ENCODE data around the gene CKAP4. TPM values are rescaled to one million over a fixed set of nuclear protein-coding genes. Genes with fewer than 3 reads are reported as not detected.

Gene CKAP4
- total RNA-seq (2014; rRNA removed; shearing (Covaris generic)), result 54.8 and 58.8 TPM in 2 replicates
- 32.3 and 35.2 TPM in 2 replicates for polyA plus RNA-seq (2016; fragmentation: Nextera tagmentation; extraction: Ambion mirVana)
- long read RNA-seq, transcript CKAP4-201 (2 exons, 3,093 nt), result major isoform, 33 of 38 reads
- long read RNA-seq, partial matches to known transcripts, result 0 of 38 reads
- long read RNA-seq, other reads (novel, unspliced or antisense), result 5 of 38 reads

DNA sequence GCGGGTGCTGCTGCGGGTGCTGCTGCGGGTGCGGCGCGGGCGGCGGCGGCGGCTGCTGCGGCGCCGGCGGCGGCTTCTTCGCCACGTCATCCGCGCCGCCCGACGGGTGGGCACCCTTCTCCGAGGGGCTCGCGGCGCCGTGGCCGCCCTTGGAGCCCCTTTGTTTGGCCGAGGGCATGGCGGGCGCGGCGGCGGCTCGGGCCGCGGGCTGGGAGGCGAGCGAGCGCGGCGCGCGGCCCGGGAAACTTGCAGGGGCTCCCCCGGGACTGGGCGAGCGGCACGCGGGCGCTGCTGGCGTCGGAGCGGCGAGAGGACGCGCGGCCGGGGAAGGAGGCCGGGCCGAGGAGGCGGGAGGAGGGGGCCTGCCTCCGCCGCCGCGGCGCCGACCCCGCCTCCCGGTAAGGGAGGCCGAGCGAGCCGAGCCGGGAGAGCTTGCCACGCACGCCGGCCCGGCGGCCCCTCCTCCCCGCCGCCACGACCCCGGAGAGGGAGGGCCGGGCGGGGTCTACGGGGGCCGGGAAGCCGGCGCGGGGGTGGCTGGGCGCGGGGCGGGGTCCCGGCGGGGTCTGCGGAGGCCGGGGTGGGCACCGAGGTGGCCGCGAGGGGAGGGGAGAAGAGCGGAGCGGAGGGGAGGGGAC is at the start of gene CKAP4:
CKAP4 (minus strand) TSS at position 347 of the 638 bp plus-strand sequence; CDS start at position 178, 169 bp downstream.
- no peak within 1 kb of the TSS for H3K27ac Mint-ChIP-seq
- peak within 1 kb of the TSS; percentile 99 for H2AFZ ChIP-seq
- H3K4me3 Mint-ChIP-seq, result peak within 1 kb of the TSS; percentile 82

More for the DNA sequence above, at the start of gene CKAP4:
- H3K9me3 Mint-ChIP-seq, result no peaks in the 10 kb centered on the region
- H3K36me3 Mint-ChIP-seq (ENCODE audit: low read depth), result peaks cover 11% of the 10 kb centered on the region; the same call in 2 of the 3 replicates
- Histone ChIP-seq H4K20me1 (replicated peaks; ENCODE audit: insufficient read depth) (peaks cover 10% of the 10 kb centered on the region; the same call in 1 of the 2 replicates), H3K79me2 (replicated peaks; ENCODE audit: insufficient read depth) (peaks cover 24% of the 10 kb centered on the region), H3K4me1 (ENCODE audit: insufficient read depth) (peaks cover 26% of the 10 kb centered on the region; the same call in 1 of the 2 replicates), H3F3A (replicated peaks; ENCODE audit: low read depth) (no peaks in the 10 kb centered on the region), H3K4me3 (peak within 1 kb of the TSS; percentile 85), H3K4me2 (peak within 1 kb of the TSS; percentile 96), H3K27ac (ENCODE audit: low read depth) (no peak within 1 kb of the TSS), H3K27me3 (ENCODE audit: insufficient read depth) (0 out of 2 replicates have a peak, but pooled peaks cover 6% of the 10 kb centered on the region), H3K9me2 (ENCODE audit: insufficient read depth) (no peaks in the 10 kb centered on the region), H3K36me3 (ENCODE audit: insufficient read depth) (no peaks in the 10 kb centered on the region)
- peaks cover 9% of the 10 kb centered on the region for H3K27me3 Mint-ChIP-seq (ENCODE audit: insufficient read depth, low read depth, poor library complexity)
- ATAC-seq (peak; percentile 52), DNase-seq (ENCODE audit: low spot score) (peak; percentile 77)
- peaks cover 29% of the 10 kb centered on the region for H3K4me1 Mint-ChIP-seq
- TF ChIP-seq, protein P1, sequence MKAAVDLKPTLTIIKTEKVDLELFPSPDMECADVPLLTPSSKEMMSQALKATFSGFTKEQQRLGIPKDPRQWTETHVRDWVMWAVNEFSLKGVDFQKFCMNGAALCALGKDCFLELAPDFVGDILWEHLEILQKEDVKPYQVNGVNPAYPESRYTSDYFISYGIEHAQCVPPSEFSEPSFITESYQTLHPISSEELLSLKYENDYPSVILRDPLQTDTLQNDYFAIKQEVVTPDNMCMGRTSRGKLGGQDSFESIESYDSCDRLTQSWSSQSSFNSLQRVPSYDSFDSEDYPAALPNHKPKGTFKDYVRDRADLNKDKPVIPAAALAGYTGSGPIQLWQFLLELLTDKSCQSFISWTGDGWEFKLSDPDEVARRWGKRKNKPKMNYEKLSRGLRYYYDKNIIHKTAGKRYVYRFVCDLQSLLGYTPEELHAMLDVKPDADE (IDR thresholded peaks at IDR 0.05), result no peak
- TF ChIP-seq NANOG (IDR thresholded peaks at IDR 0.05; ENCODE audit: borderline replicate concordance) (no peak), CREB1 (CRISPR knock-in tag; IDR thresholded peaks at IDR 0.05; ENCODE audit: low read depth) (no peak), EZH2 (IDR thresholded peaks at IDR 0.05; ENCODE audit: low read depth, unreplicated experiment) (no peak), STAT1 (IDR thresholded peaks at IDR 0.05; ENCODE audit: unreplicated experiment) (no peak), ZNF331 (CRISPR knock-in tag; IDR thresholded peaks at IDR 0.05; ENCODE audit: low read depth) (no peak), REST (IDR thresholded peaks at IDR 0.05; ENCODE audit: unreplicated experiment) (no peak), EZH2phosphoT487 (IDR thresholded peaks at IDR 0.05; ENCODE audit: unreplicated experiment) (no peak), POLR2AphosphoS5 (IDR thresholded peaks at IDR 0.05; ENCODE audit: low read depth) (no peak), ZNF114 (CRISPR knock-in tag; IDR thresholded peaks at IDR 0.05) (no peak), JUNB (IDR thresholded peaks at IDR 0.05; ENCODE audit: unreplicated experiment) (no peak)
- TF ChIP-seq, protein P2, sequence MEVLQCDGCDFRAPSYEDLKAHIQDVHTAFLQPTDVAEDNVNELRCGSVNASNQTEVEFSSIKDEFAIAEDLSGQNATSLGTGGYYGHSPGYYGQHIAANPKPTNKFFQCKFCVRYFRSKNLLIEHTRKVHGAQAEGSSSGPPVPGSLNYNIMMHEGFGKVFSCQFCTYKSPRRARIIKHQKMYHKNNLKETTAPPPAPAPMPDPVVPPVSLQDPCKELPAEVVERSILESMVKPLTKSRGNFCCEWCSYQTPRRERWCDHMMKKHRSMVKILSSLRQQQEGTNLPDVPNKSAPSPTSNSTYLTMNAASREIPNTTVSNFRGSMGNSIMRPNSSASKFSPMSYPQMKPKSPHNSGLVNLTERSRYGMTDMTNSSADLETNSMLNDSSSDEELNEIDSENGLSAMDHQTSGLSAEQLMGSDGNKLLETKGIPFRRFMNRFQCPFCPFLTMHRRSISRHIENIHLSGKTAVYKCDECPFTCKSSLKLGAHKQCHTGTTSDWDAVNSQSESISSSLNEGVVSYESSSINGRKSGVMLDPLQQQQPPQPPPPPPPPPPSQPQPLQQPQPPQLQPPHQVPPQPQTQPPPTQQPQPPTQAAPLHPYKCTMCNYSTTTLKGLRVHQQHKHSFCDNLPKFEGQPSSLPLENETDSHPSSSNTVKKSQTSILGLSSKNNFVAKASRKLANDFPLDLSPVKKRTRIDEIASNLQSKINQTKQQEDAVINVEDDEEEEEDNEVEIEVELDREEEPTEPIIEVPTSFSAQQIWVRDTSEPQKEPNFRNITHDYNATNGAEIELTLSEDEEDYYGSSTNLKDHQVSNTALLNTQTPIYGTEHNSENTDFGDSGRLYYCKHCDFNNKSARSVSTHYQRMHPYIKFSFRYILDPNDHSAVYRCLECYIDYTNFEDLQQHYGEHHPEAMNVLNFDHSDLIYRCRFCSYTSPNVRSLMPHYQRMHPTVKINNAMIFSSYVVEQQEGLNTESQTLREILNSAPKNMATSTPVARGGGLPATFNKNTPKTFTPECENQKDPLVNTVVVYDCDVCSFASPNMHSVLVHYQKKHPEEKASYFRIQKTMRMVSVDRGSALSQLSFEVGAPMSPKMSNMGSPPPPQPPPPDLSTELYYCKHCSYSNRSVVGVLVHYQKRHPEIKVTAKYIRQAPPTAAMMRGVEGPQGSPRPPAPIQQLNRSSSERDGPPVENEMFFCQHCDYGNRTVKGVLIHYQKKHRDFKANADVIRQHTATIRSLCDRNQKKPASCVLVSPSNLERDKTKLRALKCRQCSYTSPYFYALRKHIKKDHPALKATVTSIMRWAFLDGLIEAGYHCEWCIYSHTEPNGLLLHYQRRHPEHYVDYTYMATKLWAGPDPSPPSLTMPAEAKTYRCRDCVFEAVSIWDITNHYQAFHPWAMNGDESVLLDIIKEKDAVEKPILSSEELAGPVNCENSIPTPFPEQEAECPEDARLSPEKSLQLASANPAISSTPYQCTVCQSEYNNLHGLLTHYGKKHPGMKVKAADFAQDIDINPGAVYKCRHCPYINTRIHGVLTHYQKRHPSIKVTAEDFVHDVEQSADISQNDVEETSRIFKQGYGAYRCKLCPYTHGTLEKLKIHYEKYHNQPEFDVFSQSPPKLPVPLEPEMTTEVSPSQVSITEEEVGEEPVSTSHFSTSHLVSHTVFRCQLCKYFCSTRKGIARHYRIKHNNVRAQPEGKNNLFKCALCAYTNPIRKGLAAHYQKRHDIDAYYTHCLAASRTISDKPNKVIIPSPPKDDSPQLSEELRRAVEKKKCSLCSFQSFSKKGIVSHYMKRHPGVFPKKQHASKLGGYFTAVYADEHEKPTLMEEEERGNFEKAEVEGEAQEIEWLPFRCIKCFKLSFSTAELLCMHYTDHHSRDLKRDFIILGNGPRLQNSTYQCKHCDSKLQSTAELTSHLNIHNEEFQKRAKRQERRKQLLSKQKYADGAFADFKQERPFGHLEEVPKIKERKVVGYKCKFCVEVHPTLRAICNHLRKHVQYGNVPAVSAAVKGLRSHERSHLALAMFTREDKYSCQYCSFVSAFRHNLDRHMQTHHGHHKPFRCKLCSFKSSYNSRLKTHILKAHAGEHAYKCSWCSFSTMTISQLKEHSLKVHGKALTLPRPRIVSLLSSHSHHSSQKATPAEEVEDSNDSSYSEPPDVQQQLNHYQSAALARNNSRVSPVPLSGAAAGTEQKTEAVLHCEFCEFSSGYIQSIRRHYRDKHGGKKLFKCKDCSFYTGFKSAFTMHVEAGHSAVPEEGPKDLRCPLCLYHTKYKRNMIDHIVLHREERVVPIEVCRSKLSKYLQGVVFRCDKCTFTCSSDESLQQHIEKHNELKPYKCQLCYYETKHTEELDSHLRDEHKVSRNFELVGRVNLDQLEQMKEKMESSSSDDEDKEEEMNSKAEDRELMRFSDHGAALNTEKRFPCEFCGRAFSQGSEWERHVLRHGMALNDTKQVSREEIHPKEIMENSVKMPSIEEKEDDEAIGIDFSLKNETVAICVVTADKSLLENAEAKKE (CRISPR knock-in tag; IDR thresholded peaks at IDR 0.05), result no peak
- TF ChIP-seq, protein P3, sequence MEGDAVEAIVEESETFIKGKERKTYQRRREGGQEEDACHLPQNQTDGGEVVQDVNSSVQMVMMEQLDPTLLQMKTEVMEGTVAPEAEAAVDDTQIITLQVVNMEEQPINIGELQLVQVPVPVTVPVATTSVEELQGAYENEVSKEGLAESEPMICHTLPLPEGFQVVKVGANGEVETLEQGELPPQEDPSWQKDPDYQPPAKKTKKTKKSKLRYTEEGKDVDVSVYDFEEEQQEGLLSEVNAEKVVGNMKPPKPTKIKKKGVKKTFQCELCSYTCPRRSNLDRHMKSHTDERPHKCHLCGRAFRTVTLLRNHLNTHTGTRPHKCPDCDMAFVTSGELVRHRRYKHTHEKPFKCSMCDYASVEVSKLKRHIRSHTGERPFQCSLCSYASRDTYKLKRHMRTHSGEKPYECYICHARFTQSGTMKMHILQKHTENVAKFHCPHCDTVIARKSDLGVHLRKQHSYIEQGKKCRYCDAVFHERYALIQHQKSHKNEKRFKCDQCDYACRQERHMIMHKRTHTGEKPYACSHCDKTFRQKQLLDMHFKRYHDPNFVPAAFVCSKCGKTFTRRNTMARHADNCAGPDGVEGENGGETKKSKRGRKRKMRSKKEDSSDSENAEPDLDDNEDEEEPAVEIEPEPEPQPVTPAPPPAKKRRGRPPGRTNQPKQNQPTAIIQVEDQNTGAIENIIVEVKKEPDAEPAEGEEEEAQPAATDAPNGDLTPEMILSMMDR (conservative IDR thresholded peaks at IDR 0.05; ENCODE audit: low read depth in 2 of 2), result no peak
